GM18907 (cell line): ENCODE measurements around the gene OPCML.

Experiments
- ATAC-seq: cut with Tn5 transposase; IDR thresholded peaks from one replicate; pipeline ENCODE4 v1.9.1; 2021; ENCODE audit warnings: mild to moderate bottlenecking, moderate library complexity; ENCODE audit not compliant: unreplicated experiment

OPCML gene

GRCh38 chr11:132475026-132475425 is 1057.3 kb downstream of the OPCML start:
- ATAC-seq = no peak

- no peak for ATAC-seq
These were observed 1059.7 kb downstream of the OPCML start for GRCh38 chr11:132472411-132473172.

- no peak for ATAC-seq
These were observed 1060.8 kb downstream of the OPCML start for GRCh38 chr11:132471466-132471865.

GRCh38 chr11:132466983-132467382 is 1065.3 kb downstream of the OPCML start:
- ATAC-seq = no peak

- no peak for ATAC-seq
These were observed 1067.4 kb downstream of the OPCML start for GRCh38 chr11:132464939-132465338.

GRCh38 chr11:132464003-132464342 is 1068.3 kb downstream of the OPCML start:
- ATAC-seq = no peak

GRCh38 chr11:132463295-132464002 is 1068.9 kb downstream of the OPCML start:
- no peak for ATAC-seq

- ATAC-seq = no peak
These were observed 1072.6 kb downstream of the OPCML start for GRCh38 chr11:132459736-132460135.

- ATAC-seq = no peak
These were observed 1074.9 kb downstream of the OPCML start for GRCh38 chr11:132457445-132457844.

GRCh38 chr11:132456751-132457328 is 1075.5 kb downstream of the OPCML start:
- ATAC-seq = no peak

- ATAC-seq = no peak
These were observed 1077.3 kb downstream of the OPCML start for GRCh38 chr11:132455044-132455443.

- ATAC-seq = no peak
These were observed 1078.9 kb downstream of the OPCML start for GRCh38 chr11:132453406-132453805.

GRCh38 chr11:132452616-132453015 is 1079.7 kb downstream of the OPCML start:
- no peak for ATAC-seq

- no peak for ATAC-seq
These were observed 1080.2 kb downstream of the OPCML start for GRCh38 chr11:132451942-132452601.

GRCh38 chr11:132450631-132451030 is 1081.7 kb downstream of the OPCML start:
- ATAC-seq = no peak

GRCh38 chr11:132448334-132448995 is 1083.8 kb downstream of the OPCML start:
- no peak for ATAC-seq

GRCh38 chr11:132447761-132448160 is 1084.5 kb downstream of the OPCML start:
- no peak for ATAC-seq

- no peak for ATAC-seq
These were observed 1086.4 kb downstream of the OPCML start for GRCh38 chr11:132445859-132446291.

GRCh38 chr11:132444911-132445310 is 1087.4 kb downstream of the OPCML start:
- no peak for ATAC-seq

- no peak for ATAC-seq
These were observed 1092.5 kb downstream of the OPCML start for GRCh38 chr11:132439711-132440255.

- ATAC-seq = no peak
These were observed 1093.9 kb downstream of the OPCML start for GRCh38 chr11:132438418-132438817.
